GM18508 (cell line): Measurements from ENCODE around the gene KAZN.

Experiments
- ATAC-seq: cut with Tn5 transposase; IDR thresholded peaks from one replicate; pipeline ENCODE4 v1.9.1; 2021; ENCODE audit warnings: moderate number of reproducible peaks; ENCODE audit not compliant: insufficient read depth, unreplicated experiment

Gene KAZN

DNA sequence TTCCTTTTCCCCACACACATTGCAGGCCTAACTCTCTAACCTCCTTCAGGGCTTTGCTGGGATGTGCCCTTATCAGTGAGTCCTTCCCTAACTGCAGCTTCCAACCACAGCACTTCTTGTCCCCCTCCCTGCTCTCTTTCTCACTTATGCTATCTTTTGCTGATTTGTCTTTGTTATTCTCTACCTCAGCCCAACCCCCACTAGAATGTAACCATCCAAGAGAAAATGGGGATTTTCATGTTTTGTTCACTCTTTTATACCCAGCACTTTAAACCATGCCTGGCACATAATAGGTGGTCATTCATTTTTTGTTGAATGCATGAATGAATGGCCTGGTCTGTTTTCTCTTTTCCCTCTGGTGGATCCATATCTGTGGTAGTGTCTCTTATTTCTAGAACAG lies 243.5 kb downstream of the KAZN start:
- no peak for ATAC-seq

GRCh38 chr1:14842361-14842760 lies 243.9 kb downstream of the KAZN start:
- no peak for ATAC-seq

DNA sequence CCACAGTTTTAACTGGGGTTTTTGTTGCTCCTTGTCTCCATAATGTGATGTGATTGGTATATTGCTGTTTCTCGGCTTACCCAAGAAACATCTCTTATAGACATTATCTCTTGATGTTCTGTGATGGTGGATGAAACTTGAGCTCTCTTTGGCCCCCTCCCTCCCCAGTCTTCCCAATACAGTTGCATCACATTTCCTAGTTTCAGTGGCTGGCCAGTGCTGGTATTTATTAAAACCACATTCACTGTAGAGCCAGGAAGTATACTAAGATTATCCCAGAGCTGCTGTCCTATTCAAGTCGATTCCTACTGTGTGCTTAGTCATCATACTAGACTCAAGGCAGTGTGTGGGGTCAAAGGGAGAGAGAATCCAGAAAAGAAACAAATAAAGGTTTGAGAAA lies 244.4 kb downstream of the KAZN start:
- no peak for ATAC-seq

GRCh38 chr1:14843525-14843924 lies 245.0 kb downstream of the KAZN start:
- no peak for ATAC-seq

GRCh38 chr1:14844356-14844755 lies 245.9 kb downstream of the KAZN start:
- no peak for ATAC-seq

GRCh38 chr1:14844923-14845617 lies 246.6 kb downstream of the KAZN start:
- no peak for ATAC-seq

DNA sequence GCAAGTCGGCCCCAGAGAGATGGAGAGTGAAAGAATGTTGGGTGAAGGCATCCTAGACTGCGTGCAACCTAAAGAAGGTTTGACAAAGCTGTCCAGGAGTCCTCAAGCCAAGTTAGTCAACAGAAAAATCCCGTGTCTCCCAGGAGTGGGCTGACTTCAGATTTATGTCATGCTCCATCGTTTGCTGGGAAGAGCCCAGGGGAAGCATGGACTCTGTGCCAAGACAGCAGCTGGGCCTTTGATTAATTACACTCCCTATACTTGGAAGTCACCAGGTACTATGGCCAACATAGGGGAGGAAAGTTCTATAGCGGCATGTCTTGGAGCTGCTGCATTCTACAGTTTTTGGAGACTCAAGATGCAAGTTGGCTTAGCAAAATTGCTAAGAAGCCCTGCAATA lies 247.4 kb downstream of the KAZN start:
- no peak for ATAC-seq

DNA sequence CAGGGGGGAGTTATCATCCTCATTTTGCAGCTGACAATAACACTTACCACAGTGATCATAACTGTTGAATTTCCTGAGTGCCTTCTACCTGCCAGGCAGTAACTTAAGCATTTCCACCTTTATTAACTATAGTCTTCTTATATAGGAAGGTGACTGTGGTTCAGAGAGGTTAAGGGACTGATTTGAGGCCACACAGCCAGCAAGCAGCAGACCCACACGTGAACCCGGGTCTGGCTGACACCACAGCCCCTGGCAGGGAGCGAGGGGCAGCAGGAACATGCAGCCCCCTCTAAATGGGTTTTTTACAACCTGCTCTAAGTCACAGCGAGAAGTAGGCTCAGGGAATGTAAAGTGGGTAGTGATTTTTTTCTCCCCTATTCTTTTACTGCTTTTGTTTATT lies 248.2 kb downstream of the KAZN start:
- ATAC-seq: no peak

GRCh38 chr1:14848203-14848602 lies 249.7 kb downstream of the KAZN start:
- ATAC-seq: no peak

GRCh38 chr1:14848625-14849024 lies 250.1 kb downstream of the KAZN start:
- no peak for ATAC-seq

DNA sequence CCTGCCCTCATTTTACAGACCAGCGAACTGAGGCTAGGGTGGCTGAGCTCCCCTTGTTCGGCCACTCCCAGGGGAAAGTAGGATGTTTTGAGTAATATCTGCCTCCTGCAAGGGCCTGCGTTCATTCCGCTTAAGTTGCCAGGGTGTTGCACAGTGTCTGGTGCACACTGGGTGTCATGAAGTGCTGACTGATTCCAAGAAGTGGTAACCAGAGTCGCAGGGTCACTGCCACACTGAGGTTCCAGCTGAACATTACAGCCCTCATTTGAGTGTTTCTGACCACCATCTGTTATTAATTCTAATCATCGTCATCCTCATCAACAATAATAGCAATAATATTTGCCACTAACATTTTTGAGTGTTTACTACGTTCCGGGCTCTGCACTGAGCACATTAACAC lies 250.6 kb downstream of the KAZN start:
- no peak for ATAC-seq

DNA sequence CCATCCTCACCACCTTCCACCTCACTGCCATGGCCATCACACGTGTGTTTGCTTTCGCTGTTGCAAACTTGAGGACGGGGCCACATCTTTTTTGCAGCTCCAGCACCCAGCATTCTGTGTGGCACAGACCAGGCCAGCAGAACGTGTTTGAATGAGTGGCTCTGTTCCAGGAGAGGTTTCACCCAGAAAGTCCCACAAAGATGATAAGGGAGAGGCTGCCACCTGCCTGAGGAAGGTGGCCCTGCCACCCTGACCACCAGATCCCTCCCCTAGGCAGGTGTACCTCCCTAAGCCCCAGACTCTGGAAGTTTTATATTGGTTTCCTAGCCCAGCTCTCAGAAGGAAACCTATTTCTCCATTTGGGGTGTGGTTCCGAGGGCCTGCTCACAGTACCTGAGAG lies 252.1 kb downstream of the KAZN start:
- ATAC-seq: no peak

- ATAC-seq: no peak
These were observed 253.3 kb downstream of the KAZN start for GRCh38 chr1:14851760-14852159.

GRCh38 chr1:14852291-14852690 lies 253.8 kb downstream of the KAZN start:
- no peak for ATAC-seq

DNA sequence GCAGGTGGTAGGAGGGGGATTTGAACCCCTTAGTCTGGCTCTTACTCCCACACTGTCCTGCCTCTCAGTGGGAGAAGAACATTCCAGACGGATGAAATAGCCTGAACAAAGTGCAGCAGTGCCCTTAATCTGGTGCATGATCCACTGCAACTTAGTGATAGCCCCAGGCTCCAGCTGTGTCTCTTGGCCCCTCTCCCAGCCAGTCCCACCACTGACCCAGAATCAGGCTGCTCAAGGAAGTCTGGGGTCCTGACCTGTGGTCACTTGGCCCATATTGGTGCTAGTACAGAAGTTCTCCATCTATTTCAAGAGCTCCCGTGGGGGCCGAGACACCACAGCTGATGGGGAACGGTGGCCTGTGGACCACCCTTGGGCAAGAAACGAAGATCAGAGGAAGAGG lies 255.0 kb downstream of the KAZN start:
- ATAC-seq: no peak

- ATAC-seq: no peak
These were observed 256.8 kb downstream of the KAZN start for GRCh38 chr1:14855268-14855667.

DNA sequence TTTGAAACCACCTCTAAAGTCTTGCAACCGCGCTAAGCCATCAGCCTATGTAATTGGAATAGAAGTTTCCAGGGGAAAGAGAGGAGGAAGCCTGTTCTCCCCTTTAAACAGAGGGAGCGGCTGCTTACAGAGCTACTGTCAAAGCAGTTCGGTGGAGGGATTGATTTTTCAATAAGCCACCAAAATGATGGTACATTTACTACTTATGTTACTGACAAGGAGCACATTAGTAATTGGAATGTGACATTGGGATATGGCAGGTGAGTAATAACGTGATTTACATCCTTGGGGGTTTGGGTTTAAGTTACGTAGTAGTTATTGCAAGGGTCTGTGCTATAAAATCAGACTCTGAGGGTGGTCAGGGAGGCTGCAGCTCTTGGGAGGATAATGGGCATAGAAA lies 257.3 kb downstream of the KAZN start:
- no peak for ATAC-seq

DNA sequence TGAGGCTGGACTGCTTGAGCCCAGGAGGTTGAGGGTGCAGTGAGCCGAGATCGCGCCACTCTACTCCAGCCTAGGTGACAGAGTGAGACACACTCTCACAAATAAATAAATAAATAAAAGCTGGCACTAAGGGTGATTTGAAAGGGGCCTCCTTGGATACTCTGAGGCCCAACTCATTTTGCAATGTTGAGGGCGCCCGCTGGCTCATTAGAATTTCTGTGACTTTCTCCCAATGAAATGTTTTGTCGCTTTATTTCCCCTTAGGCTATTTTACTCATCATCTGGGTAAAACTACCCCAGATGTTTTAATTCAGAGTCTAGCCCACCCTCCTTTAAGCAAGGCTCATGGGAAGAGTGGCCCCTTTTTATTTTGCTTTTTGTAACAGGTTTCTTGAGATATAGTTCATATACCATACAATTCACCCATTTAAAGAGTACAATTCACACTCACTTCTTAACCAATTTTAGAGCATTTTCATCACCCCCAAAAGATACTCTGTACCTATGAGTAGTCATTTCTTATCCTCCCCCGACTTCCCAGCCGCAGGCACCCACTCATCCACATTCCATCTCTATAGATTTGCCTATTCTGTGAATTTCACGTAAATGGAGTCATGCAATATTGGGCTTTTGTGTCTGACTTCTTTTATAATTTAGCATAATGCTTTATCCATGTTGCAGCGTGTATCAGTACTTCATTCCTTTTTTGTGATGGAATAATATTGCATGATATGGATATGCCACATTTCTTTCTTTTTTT lies 259.1 kb downstream of the KAZN start:
- no peak for ATAC-seq

- ATAC-seq: no peak
These were observed 263.8 kb downstream of the KAZN start for GRCh38 chr1:14862114-14862771.

GRCh38 chr1:14865106-14865505 lies 266.6 kb downstream of the KAZN start:
- no peak for ATAC-seq

- ATAC-seq: no peak
These were observed 268.6 kb downstream of the KAZN start for GRCh38 chr1:14866911-14867612.
